ENCODE data around the gene ELK4.

DNA sequence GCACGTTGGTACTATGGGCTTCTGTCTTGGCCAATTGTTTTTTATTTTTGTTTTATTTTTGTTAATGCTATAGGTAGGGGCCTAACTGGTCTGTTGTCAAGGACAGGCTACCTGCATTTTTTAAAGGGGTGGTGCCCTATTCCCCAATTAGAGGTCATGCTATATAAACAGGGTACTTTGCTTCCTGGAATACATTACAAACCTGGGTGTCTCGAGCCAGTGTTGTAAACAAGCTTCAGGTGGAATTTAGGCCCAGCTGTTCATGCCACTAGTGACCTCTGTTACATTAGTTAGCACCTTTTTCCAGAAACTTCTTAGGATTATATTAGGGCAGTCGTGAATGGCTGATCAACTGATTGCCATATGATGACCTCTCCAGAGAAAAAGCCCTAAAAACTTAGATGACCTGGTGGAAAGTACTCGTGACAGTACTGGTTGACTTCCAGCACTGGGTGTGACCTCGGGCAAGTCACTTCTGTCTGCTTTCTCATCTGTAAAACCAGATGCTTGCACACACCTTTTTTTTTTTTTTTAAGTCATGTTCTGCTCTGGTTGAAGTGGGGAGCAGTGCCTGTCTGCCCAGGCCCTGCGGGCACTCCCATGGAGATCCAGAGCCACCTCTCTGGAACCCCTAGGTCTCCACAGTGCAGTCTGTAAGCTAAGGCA lies 46.5 kb downstream of the ELK4 start:
- TF ChIP-seq RAD21 (IDR thresholded peaks at IDR 0.05; ENCODE audit: low read length) = no peak
- TF ChIP-seq, protein P1, sequence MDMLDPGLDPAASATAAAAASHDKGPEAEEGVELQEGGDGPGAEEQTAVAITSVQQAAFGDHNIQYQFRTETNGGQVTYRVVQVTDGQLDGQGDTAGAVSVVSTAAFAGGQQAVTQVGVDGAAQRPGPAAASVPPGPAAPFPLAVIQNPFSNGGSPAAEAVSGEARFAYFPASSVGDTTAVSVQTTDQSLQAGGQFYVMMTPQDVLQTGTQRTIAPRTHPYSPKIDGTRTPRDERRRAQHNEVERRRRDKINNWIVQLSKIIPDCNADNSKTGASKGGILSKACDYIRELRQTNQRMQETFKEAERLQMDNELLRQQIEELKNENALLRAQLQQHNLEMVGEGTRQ (IDR thresholded peaks at IDR 0.05; ENCODE audit: borderline replicate concordance, low read depth, low read length) = no peak
- TF ChIP-seq NFIC (IDR thresholded peaks at IDR 0.05; ENCODE audit: borderline replicate concordance) = no peak
- TF ChIP-seq, protein P2, sequence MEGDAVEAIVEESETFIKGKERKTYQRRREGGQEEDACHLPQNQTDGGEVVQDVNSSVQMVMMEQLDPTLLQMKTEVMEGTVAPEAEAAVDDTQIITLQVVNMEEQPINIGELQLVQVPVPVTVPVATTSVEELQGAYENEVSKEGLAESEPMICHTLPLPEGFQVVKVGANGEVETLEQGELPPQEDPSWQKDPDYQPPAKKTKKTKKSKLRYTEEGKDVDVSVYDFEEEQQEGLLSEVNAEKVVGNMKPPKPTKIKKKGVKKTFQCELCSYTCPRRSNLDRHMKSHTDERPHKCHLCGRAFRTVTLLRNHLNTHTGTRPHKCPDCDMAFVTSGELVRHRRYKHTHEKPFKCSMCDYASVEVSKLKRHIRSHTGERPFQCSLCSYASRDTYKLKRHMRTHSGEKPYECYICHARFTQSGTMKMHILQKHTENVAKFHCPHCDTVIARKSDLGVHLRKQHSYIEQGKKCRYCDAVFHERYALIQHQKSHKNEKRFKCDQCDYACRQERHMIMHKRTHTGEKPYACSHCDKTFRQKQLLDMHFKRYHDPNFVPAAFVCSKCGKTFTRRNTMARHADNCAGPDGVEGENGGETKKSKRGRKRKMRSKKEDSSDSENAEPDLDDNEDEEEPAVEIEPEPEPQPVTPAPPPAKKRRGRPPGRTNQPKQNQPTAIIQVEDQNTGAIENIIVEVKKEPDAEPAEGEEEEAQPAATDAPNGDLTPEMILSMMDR (IDR thresholded peaks at IDR 0.05) = no peak
- TF ChIP-seq, protein P3, sequence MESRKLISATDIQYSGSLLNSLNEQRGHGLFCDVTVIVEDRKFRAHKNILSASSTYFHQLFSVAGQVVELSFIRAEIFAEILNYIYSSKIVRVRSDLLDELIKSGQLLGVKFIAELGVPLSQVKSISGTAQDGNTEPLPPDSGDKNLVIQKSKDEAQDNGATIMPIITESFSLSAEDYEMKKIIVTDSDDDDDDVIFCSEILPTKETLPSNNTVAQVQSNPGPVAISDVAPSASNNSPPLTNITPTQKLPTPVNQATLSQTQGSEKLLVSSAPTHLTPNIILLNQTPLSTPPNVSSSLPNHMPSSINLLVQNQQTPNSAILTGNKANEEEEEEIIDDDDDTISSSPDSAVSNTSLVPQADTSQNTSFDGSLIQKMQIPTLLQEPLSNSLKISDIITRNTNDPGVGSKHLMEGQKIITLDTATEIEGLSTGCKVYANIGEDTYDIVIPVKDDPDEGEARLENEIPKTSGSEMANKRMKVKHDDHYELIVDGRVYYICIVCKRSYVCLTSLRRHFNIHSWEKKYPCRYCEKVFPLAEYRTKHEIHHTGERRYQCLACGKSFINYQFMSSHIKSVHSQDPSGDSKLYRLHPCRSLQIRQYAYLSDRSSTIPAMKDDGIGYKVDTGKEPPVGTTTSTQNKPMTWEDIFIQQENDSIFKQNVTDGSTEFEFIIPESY (IDR thresholded peaks at IDR 0.05; ENCODE audit: borderline replicate concordance, low read depth) = no peak

All from SK-N-SH (cell line).